CD8-positive, alpha-beta memory T cell (primary cell): Measurements from ENCODE around the gene TSPO. TPM values are rescaled to one million over a fixed set of nuclear protein-coding genes. Genes with fewer than 3 reads are reported as not detected.

Source experiments
- CTCF ChIA-PET: fragments of 350-600 bp; sonication (Branson Sonifier 250); formaldehyde crosslinking; loops from one replicate; lab custom pipeline; 2021; ENCODE audit warnings: antibody characterized with exemption; lab: Charles Lee
- POLR2A ChIA-PET: fragments of 350-600 bp; sonication (Branson Sonifier 250); formaldehyde crosslinking; loops from one replicate; lab custom pipeline; 2021; ENCODE audit warnings: antibody characterized with exemption; lab: Charles Lee
- DNase-seq, 5 donors: peaks; one replicate each; pipeline versions ENCODE4 v3.0.0 to v3.0.0-alpha.2; 2020 to 2022; ENCODE audit warnings: mixed read lengths in 1 of 5
- H3K27ac ChIP-seq: one replicate; pipeline ENCODE4 v1.7.0; 2013; ENCODE audit warnings: low read depth, mild to moderate bottlenecking, low read length, moderate library complexity
- H3K27me3 ChIP-seq: 2 replicates; pipeline ENCODE4 v1.7.0; 2013; ENCODE audit warnings: low read length, mild to moderate bottlenecking; ENCODE audit not compliant: insufficient read depth, poor library complexity, severe bottlenecking
- H3K36me3 ChIP-seq: 2 replicates; pipeline ENCODE4 v1.7.0; 2013; ENCODE audit warnings: mild to moderate bottlenecking, low read length, moderate library complexity; ENCODE audit not compliant: insufficient read depth
- H3K4me1 ChIP-seq: 2 replicates; pipeline ENCODE4 v1.7.0; 2013; ENCODE audit warnings: mild to moderate bottlenecking, low read length, moderate library complexity; ENCODE audit not compliant: insufficient read depth
- H3K4me3 ChIP-seq: 2 replicates; pipeline ENCODE4 v1.7.0; 2013; ENCODE audit warnings: mild to moderate bottlenecking, low read length
- H3K9me3 ChIP-seq: 2 replicates; pipeline ENCODE4 v1.7.0; 2013; ENCODE audit warnings: mild to moderate bottlenecking, low read length
- H3K27ac Mint-ChIP-seq, 8 donors: one replicate each; pipeline ENCODE4 v1.8.0; 2020 to 2021; ENCODE audit warnings: mixed read lengths in 8 of 8, mild to moderate bottlenecking in 6 of 8, inconsistent platforms in 3 of 8, moderate library complexity in 3 of 8
- H3K27me3 Mint-ChIP-seq, 2 donors: one replicate each; pipeline ENCODE4 v1.8.0; 2020 to 2021; ENCODE audit warnings: mixed read lengths in 2 of 2, mild to moderate bottlenecking in 1 of 2, moderate library complexity in 1 of 2
- H3K36me3 Mint-ChIP-seq, 3 donors: one replicate each; pipeline ENCODE4 v1.8.0; 2020 to 2021; ENCODE audit warnings: mixed read lengths in 3 of 3, inconsistent platforms in 1 of 3, mild to moderate bottlenecking in 1 of 3
- H3K4me1 Mint-ChIP-seq, 3 donors: one replicate each; pipeline ENCODE4 v1.8.0; 2020 to 2021; ENCODE audit warnings: mixed read lengths in 3 of 3, inconsistent platforms in 1 of 3, mild to moderate bottlenecking in 1 of 3
- H3K4me3 Mint-ChIP-seq, 7 donors: one replicate each; pipeline ENCODE4 v1.8.0; 2020 to 2021; ENCODE audit warnings: mixed read lengths in 7 of 7, mild to moderate bottlenecking in 6 of 7, moderate library complexity in 4 of 7, inconsistent platforms in 2 of 7
- H3K9me3 Mint-ChIP-seq, 5 donors: one replicate each; pipeline ENCODE4 v1.8.0; 2020 to 2022; ENCODE audit warnings: mixed read lengths in 5 of 5, mild to moderate bottlenecking in 3 of 5, moderate library complexity in 2 of 5, inconsistent platforms in 1 of 5
- polyA plus RNA-seq: library from polyadenylated mRNA; unstranded; fragments of 300-500 nt; fragmentation: Illumina TruSeq; gene quantifications from one replicate; pipeline ENCODE4 v1.2.3, GENCODE V29; 2021
- total RNA-seq, 2 experiments: library from RNA; stranded (reverse); gene quantifications; one replicate each; pipeline ENCODE4 v1.2.3, GENCODE V29; 2021

The TSPO gene
- total and polyA plus RNA-seq, 3 experiments from 2014 or later: 101 to 328 (median 105) TPM

- H3K36me3 ChIP-seq: no peaks in the 10 kb centered on the region
- peaks cover 0 to 1% of the 10 kb centered on the region in 2 donors for H3K27me3 Mint-ChIP-seq
- no peaks in the 10 kb centered on the region for H3K27me3 ChIP-seq
- H3K27ac ChIP-seq: no peak overlapping the region
- H3K4me1 Mint-ChIP-seq: peaks cover 0 to 3% (median 0%) of the 10 kb centered on the region in 3 donors
- ChIA-PET POLR2A (no interaction called here), CTCF (interaction anchor here (0.6 kb wide), 1 partner anchor 15 kb away, joined by 4 read pairs; no protein-coding TSS in a partner anchor)
- no peak overlapping the region for H3K4me3 Mint-ChIP-seq
- peaks cover 0 to 8% (median 0%) of the 10 kb centered on the region in 3 donors for H3K36me3 Mint-ChIP-seq
- H3K9me3 ChIP-seq: no peaks in the 10 kb centered on the region
- H3K4me1 ChIP-seq: no peaks in the 10 kb centered on the region
- no peak for DNase-seq
- H3K9me3 Mint-ChIP-seq: no peaks in the 10 kb centered on the region
- no peak overlapping the region for H3K4me3 ChIP-seq
- H3K27ac Mint-ChIP-seq: no peak overlapping the region
These were observed 24.0 kb upstream of the TSPO start for GRCh38 chr22:43127166-43127908.

GRCh38 chr22:43128116-43128515, 23.2 kb upstream of the TSPO start:
- ChIA-PET CTCF (no interaction called here), POLR2A (no interaction called here)
- H3K27me3 ChIP-seq: no peaks in the 10 kb centered on the region
- Mint-ChIP-seq H3K36me3 (peaks cover 0 to 13% (median 0%) of the 10 kb centered on the region in 3 donors), H3K4me3 (no peak overlapping the region), H3K9me3 (no peaks in the 10 kb centered on the region), H3K27me3 (peaks cover 0 to 1% of the 10 kb centered on the region in 2 donors), H3K27ac (peak overlapping the region in 1 of 8 donors; percentile 79), H3K4me1 (peaks cover 0 to 3% (median 0%) of the 10 kb centered on the region in 3 donors)
- no peaks in the 10 kb centered on the region for H3K4me1 ChIP-seq
- H3K36me3 ChIP-seq: no peaks in the 10 kb centered on the region
- no peak for DNase-seq
- no peak overlapping the region for H3K4me3 ChIP-seq
- no peak overlapping the region for H3K27ac ChIP-seq
- H3K9me3 ChIP-seq: no peaks in the 10 kb centered on the region

- H3K27me3 ChIP-seq: no peaks in the 10 kb centered on the region
- H3K27me3 Mint-ChIP-seq: peaks cover 0 to 1% of the 10 kb centered on the region in 2 donors
- H3K27ac ChIP-seq: no peak overlapping the region
- peaks cover 0 to 3% (median 0%) of the 10 kb centered on the region in 3 donors for H3K4me1 Mint-ChIP-seq
- H3K36me3 ChIP-seq: no peaks in the 10 kb centered on the region
- no peaks in the 10 kb centered on the region for H3K9me3 ChIP-seq
- peak overlapping the region in 1 of 8 donors; percentile 43 for H3K27ac Mint-ChIP-seq
- ChIA-PET CTCF (no interaction called here), POLR2A (no interaction called here)
- H3K4me3 ChIP-seq: no peak overlapping the region
- no peaks in the 10 kb centered on the region for H3K4me1 ChIP-seq
- no peaks in the 10 kb centered on the region for H3K9me3 Mint-ChIP-seq
- no peak overlapping the region for H3K4me3 Mint-ChIP-seq
- DNase-seq: no peak
- peaks cover 4 to 22% (median 4%) of the 10 kb centered on the region in 3 donors for H3K36me3 Mint-ChIP-seq
These were observed 22.4 kb upstream of the TSPO start for GRCh38 chr22:43128928-43129424.

GRCh38 chr22:43129426-43130425, 21.6 kb upstream of the TSPO start:
- Histone ChIP-seq H3K27me3 (no peaks in the 10 kb centered on the region), H3K4me3 (no peak overlapping the region), H3K9me3 (no peaks in the 10 kb centered on the region), H3K4me1 (no peaks in the 10 kb centered on the region), H3K27ac (no peak overlapping the region), H3K36me3 (no peaks in the 10 kb centered on the region)
- Mint-ChIP-seq H3K27ac (no peak overlapping the region), H3K36me3 (peaks cover 4 to 27% (median 4%) of the 10 kb centered on the region in 3 donors), H3K9me3 (no peaks in the 10 kb centered on the region), H3K4me3 (no peak overlapping the region), H3K4me1 (peaks cover 0 to 3% (median 0%) of the 10 kb centered on the region in 3 donors), H3K27me3 (peaks cover 0 to 1% of the 10 kb centered on the region in 2 donors)
- no peak for DNase-seq
- ChIA-PET CTCF (no interaction called here), POLR2A (no interaction called here)

- CTCF ChIA-PET: no interaction called here
- no peak for DNase-seq
- Histone ChIP-seq H3K27ac (no peak overlapping the region), H3K27me3 (no peaks in the 10 kb centered on the region), H3K4me3 (no peak overlapping the region), H3K9me3 (no peaks in the 10 kb centered on the region), H3K36me3 (no peaks in the 10 kb centered on the region), H3K4me1 (no peaks in the 10 kb centered on the region)
- Mint-ChIP-seq H3K36me3 (peaks cover 4 to 45% (median 4%) of the 10 kb centered on the region in 3 donors), H3K9me3 (no peaks in the 10 kb centered on the region), H3K27me3 (no peaks in the 10 kb centered on the region), H3K4me1 (peaks cover 0 to 3% (median 0%) of the 10 kb centered on the region in 3 donors), H3K4me3 (no peak overlapping the region), H3K27ac (no peak overlapping the region)
- POLR2A ChIA-PET: no interaction called here
These were observed 19.4 kb upstream of the TSPO start for GRCh38 chr22:43131773-43132501.

GRCh38 chr22:43133401-43133800, 18.0 kb upstream of the TSPO start:
- CTCF ChIA-PET: no interaction called here
- peaks cover 4 to 58% (median 6%) of the 10 kb centered on the region in 3 donors for H3K36me3 Mint-ChIP-seq
- H3K4me3 Mint-ChIP-seq: no peak overlapping the region
- POLR2A ChIA-PET: no interaction called here
- peaks cover 0 to 3% (median 0%) of the 10 kb centered on the region in 3 donors for H3K4me1 Mint-ChIP-seq
- no peaks in the 10 kb centered on the region for H3K9me3 Mint-ChIP-seq
- no peak overlapping the region for H3K27ac ChIP-seq
- H3K4me3 ChIP-seq: no peak overlapping the region
- no peak for DNase-seq
- no peaks in the 10 kb centered on the region for H3K27me3 ChIP-seq
- peak overlapping the region in 1 of 8 donors; percentile 17 for H3K27ac Mint-ChIP-seq
- no peaks in the 10 kb centered on the region for H3K36me3 ChIP-seq
- H3K27me3 Mint-ChIP-seq: no peaks in the 10 kb centered on the region
- H3K9me3 ChIP-seq: no peaks in the 10 kb centered on the region
- no peaks in the 10 kb centered on the region for H3K4me1 ChIP-seq

- Histone ChIP-seq H3K27me3 (no peaks in the 10 kb centered on the region), H3K4me3 (no peak overlapping the region), H3K27ac (no peak overlapping the region), H3K9me3 (no peaks in the 10 kb centered on the region), H3K4me1 (no peaks in the 10 kb centered on the region), H3K36me3 (no peaks in the 10 kb centered on the region)
- DNase-seq: no peak
- peaks cover 4 to 68% (median 9%) of the 10 kb centered on the region in 3 donors for H3K36me3 Mint-ChIP-seq
- H3K9me3 Mint-ChIP-seq: no peaks in the 10 kb centered on the region
- H3K4me1 Mint-ChIP-seq: peaks cover 0 to 3% (median 0%) of the 10 kb centered on the region in 3 donors
- H3K27me3 Mint-ChIP-seq: no peaks in the 10 kb centered on the region
- POLR2A ChIA-PET: no interaction called here
- CTCF ChIA-PET: no interaction called here
- peak overlapping the region in 1 of 8 donors; percentile 57 for H3K27ac Mint-ChIP-seq
- no peak overlapping the region for H3K4me3 Mint-ChIP-seq
These were observed 16.8 kb upstream of the TSPO start for GRCh38 chr22:43134553-43134952.
